Fibroblast of gingiva (primary cell): ENCODE data around the gene WBP2NL.
"Not testable (repeated sequence)": the region's sequence is repeated elsewhere in the genome, so short reads cannot be mapped to it uniquely, and the experiment has no call there.

ENCODE experiments used
- DNase-seq: peaks from one replicate; pipeline ENCODE4 v3.0.0-alpha.2; 2011; ENCODE audit warnings: low read depth

WBP2NL gene, protein sequence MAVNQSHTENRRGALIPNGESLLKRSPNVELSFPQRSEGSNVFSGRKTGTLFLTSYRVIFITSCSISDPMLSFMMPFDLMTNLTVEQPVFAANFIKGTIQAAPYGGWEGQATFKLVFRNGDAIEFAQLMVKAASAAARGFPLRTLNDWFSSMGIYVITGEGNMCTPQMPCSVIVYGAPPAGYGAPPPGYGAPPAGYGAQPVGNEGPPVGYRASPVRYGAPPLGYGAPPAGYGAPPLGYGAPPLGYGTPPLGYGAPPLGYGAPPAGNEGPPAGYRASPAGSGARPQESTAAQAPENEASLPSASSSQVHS

DNA sequence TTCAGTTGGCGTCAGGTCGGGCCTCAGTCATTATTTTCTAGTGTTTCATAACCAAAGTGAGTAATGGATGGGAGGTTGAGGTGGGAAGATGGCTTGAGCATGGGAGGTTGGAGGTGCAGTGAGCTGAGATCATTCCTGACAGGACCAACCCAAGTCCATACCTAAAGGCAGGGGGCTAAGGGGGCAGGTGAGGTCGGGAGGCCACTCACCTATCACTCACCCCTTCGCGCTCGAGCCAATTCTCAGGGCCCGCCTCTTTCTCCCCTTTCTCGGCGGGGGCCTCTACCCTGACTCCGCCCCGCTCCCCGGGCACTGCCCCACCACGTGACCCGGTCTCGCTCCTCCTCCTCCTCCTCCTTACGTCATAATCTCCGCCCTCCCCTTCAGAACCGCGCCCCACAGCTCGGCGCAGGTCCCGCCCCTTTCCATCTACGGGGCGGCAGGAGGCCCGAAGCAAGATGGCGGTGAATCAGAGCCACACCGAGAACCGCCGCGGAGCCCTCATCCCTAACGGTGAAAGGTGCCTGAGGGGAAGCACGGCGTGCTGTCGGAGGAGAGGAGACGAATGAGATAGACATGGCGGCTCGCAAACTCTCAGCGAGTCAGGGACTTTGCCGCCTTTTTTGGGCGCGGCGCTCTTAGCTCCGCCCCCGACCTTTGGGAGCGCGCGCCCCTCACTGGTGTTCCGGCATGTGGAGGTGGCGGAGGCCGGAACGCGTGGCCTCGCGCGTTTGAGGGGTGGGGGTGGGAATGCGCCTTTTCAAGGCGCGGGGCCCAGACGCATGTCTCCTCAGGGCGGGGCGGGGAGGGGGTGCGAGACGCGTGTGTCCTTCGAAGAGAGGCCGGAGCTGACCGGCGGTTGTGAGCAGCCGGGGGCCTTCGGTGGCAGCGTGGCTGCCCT is at the start of gene WBP2NL:
Gene WBP2NL, plus strand, starts transcription at position 428 of the 901 bp plus-strand sequence. Its CDS starts 31 bp downstream, at position 459.
- DNase-seq: peak; percentile 79

DNA sequence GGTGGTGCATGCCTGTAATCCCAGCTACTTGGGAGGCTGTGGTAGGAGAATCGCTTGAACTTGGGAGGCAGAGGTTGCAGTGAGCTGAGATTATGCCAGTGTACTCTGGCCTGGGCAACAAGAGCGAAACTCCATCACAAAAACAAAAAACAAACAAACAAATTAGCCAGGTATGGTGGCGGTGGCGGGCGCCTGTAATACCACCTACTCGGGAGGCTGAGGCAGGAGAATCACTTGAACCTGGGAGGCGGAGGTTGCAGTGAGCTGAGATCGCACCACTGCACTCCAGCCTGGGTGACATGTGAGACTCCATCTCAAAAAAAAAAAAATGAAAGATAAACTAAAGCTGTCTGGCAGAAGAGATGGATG is 49.7 kb upstream of the WBP2NL start:
- DNase-seq: not testable (repeated sequence)

GRCh38 chr22:41949297-41949965 is 49.2 kb upstream of the WBP2NL start:
- DNase-seq: no peak

DNA sequence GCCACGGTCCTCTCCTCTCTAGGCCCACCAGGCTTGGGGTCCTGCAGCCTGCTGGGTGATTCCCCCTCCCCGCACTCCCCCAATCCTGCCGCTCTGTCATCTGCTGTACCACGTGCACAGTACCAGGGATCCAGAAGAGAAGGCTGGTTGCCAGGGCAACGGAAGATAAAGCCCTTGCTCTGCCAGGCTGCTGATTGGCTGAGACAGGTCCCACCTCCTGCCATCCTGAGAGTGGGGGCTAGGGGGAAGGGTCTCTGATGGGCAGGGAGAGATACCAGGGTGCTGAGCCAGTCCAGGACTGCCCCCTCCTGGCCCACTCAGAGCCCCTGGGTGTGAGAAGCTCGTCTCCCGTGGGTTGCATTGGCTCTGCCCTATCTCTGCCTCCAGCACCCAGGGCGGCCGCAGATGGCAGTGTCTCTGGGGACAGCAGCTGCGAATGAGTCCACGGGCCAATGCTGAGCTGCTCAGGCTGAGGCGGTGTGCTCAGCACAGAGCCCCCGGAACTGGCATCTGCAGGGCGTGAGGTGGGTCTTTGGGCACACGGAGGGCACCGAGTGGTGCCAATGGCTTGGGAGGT is 46.6 kb upstream of the WBP2NL start, which contains the start of gene SMIM45:
Gene SMIM45, plus strand, starts transcription at position 253 of the 577 bp plus-strand sequence.
- DNase-seq: no peak

DNA sequence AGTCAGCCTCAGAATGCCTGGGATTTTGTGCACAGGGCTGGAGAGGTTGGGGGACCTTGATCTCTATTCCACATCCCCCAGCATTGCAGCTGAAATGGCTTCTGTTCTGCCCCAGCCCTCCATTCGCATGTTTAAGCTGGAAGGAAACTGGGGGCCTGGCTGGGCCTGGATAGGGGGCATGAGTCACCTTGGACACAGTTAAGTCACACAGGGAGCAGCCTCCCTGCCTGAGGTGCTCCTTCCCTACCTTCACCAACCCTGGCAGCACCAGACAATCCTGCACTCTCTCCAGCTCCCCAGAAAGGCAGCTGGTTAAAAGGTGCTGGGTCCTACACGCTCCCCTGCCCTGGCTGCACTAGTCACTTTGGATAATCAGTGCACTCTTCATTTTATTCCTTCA is 45.9 kb upstream of the WBP2NL start:
- no peak for DNase-seq

- no peak for DNase-seq
Measured at GRCh38 chr22:41957941-41958556, 40.5 kb upstream of the WBP2NL start.

DNA sequence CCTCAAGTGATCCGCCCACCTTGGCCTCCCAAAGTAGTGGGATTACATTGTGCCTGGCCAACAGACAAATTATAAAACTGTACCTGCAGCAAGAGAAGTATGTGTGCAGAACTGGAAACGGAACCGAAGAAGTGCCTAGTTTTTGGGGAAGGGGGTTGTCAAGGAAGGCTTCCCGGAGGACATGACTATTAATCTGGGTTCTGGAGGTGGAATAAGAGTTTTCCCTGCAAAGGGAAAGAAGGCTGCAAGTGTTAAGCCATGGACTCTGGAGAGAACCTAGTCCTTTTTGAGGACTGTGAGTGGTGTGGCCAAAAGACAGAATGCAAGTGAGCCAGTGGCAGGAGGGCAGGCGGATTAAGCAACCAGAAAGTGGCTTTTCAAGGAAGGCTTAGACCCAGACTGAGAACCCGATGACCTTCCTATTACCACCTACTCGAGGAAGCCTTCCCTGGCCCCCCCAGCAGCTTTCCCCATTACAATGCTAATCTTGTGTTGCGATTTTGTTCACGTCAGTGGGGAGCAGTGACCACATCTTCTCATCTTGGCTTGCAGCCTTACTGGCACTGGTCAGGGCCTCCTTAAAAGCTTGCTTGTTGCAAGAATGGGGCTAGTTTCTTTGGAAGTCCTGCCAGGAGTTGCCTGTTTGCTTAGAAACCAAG is 35.0 kb upstream of the WBP2NL start:
- peak; percentile 79 for DNase-seq

DNA sequence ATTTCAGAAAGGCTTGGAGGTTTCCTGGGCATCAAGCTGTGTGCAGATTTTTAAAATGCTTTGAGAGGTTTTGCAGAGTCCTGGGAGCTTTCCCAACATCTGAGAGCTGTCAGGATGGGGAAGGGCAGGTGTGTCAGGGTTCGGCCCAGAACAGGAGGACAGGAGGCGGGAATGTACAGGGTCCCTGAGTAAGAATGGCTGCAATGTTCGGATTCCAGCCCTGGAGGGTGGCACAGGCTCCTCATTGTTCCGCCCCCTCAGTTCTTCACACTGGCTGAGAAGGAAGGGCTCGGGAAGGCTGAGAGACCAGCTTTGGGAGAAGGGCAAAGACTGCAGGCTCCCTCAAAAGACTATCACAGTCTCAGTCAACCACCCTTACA is 34.5 kb upstream of the WBP2NL start:
- DNase-seq: no peak

GRCh38 chr22:41966225-41966606 is 32.4 kb upstream of the WBP2NL start:
- DNase-seq: no peak

- peak; percentile 90 for DNase-seq
Measured at GRCh38 chr22:41966607-41967240, 31.9 kb upstream of the WBP2NL start.

DNA sequence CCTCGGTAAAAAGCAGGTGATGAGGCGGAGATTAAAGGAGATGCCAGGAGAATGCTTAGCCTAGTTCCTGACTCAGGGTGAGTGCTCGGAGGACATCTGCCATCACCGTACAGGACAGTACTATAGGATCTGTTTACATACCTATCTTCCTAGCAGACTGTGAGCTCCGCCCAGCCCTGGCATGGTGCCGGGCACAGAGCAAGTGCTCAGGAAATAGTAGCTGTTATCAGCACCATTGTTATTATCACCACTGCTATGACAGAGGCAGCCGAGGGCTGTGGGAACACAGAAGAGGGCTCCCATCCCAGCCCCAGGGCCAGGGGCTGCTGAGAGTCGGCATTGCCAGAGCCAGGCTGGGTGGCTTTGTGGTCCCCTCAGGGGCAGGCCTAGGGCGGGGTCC is 30.0 kb upstream of the WBP2NL start:
- DNase-seq: no peak

DNA sequence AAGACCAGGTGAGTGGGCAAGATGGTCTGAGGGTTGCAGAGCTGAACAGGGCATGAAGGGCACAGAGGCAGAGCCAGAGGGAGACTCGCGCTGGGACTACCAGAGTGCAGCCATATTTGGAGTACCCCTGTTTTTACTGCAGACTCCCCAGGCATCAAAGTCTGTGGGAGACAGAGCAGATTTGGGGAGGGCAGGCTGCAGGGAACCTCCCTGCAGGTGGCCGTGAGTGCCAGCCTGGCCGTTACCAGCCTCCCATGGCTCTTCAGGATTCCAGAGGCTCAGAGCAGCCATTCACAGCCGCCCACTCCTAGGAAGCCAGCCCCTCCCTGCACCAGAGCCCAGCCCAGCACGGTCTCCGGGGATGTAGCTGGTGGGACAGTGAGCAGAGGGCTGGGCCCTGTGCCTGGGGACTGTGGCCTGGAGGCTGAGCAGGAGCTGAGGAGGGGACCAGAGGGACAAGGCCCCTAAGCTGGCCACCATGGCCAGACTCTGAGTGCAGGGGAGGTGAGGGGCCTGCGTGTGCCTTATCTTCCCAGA is 29.4 kb upstream of the WBP2NL start, which contains the start of gene SEPTIN3:
Gene SEPTIN3, plus strand, starts transcription at position 334 of the 537 bp plus-strand sequence. CDS start 2,050 bp downstream, outside the sequence.
- DNase-seq: no peak

DNA sequence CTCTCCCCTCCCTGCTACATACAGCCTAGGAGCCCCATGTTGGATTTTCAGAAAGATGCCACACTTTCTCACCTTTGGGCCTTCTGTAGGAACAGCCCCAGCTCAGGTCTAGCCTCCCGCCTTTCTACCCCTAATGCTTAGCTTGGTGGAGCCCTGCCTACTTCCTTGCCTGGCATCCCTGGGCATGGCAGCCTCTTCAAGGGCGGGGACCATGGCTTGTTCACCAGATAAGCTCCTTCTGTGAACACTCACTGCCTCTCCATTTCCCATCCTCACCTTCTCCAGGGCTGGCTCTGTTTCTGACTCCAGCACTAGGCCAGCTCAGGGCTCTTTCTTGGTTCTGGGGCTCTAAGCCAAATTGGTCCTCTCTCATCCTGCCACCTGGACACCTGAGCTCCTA is 28.0 kb upstream of the WBP2NL start:
- DNase-seq: no peak

- DNase-seq: no peak
Measured at GRCh38 chr22:41971431-41971830, 27.2 kb upstream of the WBP2NL start.

- DNase-seq: no peak
Measured at GRCh38 chr22:41974691-41975290, 23.8 kb upstream of the WBP2NL start.

GRCh38 chr22:41975299-41976069 is 23.1 kb upstream of the WBP2NL start:
- DNase-seq: no peak

DNA sequence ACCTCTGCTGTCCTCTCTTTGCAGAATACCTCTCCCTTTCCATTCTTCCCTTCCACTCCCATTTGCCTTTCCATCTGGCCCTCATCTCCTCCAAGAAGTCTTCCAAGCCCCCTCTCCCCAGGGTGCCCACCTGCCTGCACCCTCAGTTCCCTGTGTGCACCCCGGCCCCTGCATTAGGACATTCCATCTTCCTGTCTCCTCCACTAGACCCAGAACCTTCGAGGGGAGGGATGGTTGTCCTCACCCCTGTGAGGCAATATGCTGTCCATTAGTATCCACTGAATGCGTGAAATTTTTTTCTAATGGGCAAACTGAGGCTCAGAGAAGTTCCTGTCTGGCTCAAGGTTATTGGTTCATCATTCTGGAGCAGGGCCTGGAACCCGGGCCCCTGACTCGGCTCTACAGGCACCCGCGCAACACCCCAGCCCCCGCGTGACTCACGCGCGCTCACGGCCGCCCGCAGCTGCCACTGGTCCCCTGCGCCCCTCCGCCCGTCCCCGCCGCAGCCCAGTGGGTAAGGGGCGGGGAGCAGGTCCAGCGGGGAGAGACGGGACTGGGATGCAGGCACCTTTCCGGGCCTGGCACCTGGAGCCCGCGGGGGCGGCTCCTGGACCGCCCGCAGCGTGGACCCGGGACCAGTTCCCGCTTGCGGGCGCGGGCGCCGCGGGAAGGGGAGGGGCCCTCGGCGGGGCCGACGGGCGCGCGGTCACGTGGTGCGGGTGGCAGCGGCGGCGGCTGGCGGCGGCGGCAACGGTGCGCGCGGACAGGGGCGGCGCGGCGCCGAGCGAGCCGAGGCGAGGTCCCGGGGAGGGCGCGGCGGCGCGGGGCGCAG is 22.3 kb upstream of the WBP2NL start:
- no peak for DNase-seq

DNA sequence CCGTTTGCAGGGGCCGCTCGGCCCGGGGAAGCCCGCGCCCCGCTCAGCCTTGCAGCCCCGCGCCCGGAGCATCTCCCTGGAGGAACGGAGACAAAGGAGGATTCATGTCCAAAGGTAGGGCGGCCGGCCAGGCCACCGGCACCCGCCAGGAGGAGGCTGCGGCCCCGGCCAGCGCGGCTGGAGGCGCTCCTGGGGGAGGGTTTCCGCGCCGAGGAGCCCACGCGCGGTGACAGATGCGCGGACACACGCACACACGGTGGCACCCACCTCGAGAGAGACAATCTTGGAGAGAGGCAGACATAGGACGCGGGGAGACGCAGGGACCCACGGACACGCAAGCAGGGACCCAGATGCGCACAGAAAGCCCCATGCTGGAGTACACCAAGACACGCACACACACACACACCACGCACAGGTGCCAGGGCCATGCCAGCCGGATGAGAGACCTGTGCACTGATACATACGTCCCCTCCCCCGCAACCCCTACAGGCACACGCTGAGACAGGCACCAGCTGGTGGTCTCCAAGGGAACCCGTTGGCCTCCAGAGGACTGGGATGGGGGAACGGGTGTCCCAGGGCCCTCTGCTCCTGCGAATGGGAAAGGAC is 21.5 kb upstream of the WBP2NL start:
- DNase-seq: no peak
